OCI-LY7 (cell line): Measurements from ENCODE around the gene ZNF423. TPM values are rescaled to one million over a fixed set of nuclear protein-coding genes. Genes with fewer than 3 reads are reported as not detected.

Experiments
- BruUV-seq: library from RNA; stranded (reverse); fragments of 400-500 nt; replicated peaks from 2 replicates; lab custom pipeline; 2021; lab: Mats Ljungman, UMichigan
- CTCF ChIA-PET: fragments of 300-600 bp; sonication (Branson Sonifier 250); formaldehyde crosslinking; loops from one replicate; lab custom pipeline; 2022; ENCODE audit warnings: antibody characterized with exemption; ENCODE audit not compliant: unreplicated experiment; lab: Charles Lee
- POLR2A ChIA-PET: fragments of 300-600 bp; sonication (Branson Sonifier 250); formaldehyde crosslinking; loops from one replicate; lab custom pipeline; 2022; ENCODE audit warnings: antibody characterized with exemption; lab: Charles Lee
- DNase-seq: peaks from one replicate; pipeline ENCODE4 v3.0.0-alpha.2; 2015; ENCODE audit warnings: low spot score
- H2AFZ ChIP-seq: fragments of 200-600 bp; sonication (generic), shearing (Covaris generic); 2 replicates; pipeline ENCODE4 v1.6.1; 2014; ENCODE audit warnings: mild to moderate bottlenecking, antibody characterized with exemption, low read length, moderate library complexity
- H3K27ac ChIP-seq: fragments of 200-600 bp; sonication (generic); 2 replicates; pipeline ENCODE4 v1.5.1; 2014; ENCODE audit warnings: mixed run types, low read depth, mild to moderate bottlenecking, moderate library complexity, low read length, inconsistent platforms; ENCODE audit not compliant: poor library complexity, severe bottlenecking
- H3K36me3 ChIP-seq: fragments of 200-600 bp; sonication (generic); 2 replicates; pipeline ENCODE4 v1.6.1; 2014; ENCODE audit warnings: mild to moderate bottlenecking, antibody characterized with exemption, low read length, moderate library complexity, mixed read lengths; ENCODE audit not compliant: insufficient read depth
- H3K4me1 ChIP-seq: fragments of 200-600 bp; sonication (generic); 2 replicates; pipeline ENCODE4 v1.5.1; 2014; ENCODE audit warnings: mild to moderate bottlenecking, low read length; ENCODE audit not compliant: insufficient read depth, poor library complexity, severe bottlenecking
- H3K4me2 ChIP-seq: fragments of 200-600 bp; sonication (generic); 2 replicates; pipeline ENCODE4 v1.6.1; 2014; ENCODE audit warnings: mild to moderate bottlenecking, low read length
- H3K4me3 ChIP-seq: fragments of 200-600 bp; sonication (generic); 2 replicates; pipeline ENCODE4 v1.5.1; 2014; ENCODE audit warnings: mild to moderate bottlenecking, low read depth, low read length; ENCODE audit not compliant: poor library complexity, severe bottlenecking
- H3K79me2 ChIP-seq: fragments of 200-600 bp; sonication (generic); 2 replicates; pipeline ENCODE4 v1.6.1; 2016; ENCODE audit warnings: low read depth, mild to moderate bottlenecking, low read length, moderate library complexity, mixed read lengths; ENCODE audit not compliant: insufficient read depth
- H3K9me2 ChIP-seq: fragments of 200-600 bp; sonication (generic); 2 replicates; pipeline ENCODE4 v1.6.1; 2016; ENCODE audit warnings: mild to moderate bottlenecking, low read length, mixed read lengths; ENCODE audit not compliant: insufficient read depth
- H3K9me3 ChIP-seq: fragments of 200-600 bp; sonication (generic); 2 replicates; pipeline ENCODE4 v1.6.1; 2014; ENCODE audit warnings: mild to moderate bottlenecking, mixed run types, low read length, mixed read lengths
- H4K20me1 ChIP-seq: fragments of 200-600 bp; sonication (generic); 2 replicates; pipeline ENCODE4 v1.6.1; 2014; ENCODE audit warnings: mild to moderate bottlenecking, antibody characterized with exemption, low read length, moderate library complexity, mixed read lengths; ENCODE audit not compliant: insufficient read depth
- EZH2phosphoT487 ChIP-seq: fragments of 200-600 bp; sonication (generic); IDR thresholded peaks from 2 replicates; pipeline ENCODE4 v1.6.1; 2018; ENCODE audit warnings: low read depth, borderline replicate concordance, mild to moderate bottlenecking, mixed run types, antibody characterized with exemption, low read length, moderate library complexity, mixed read lengths
- intact Hi-C: fragments of 100-400 bp; cut with micrococcal nuclease; formaldehyde crosslinking; loops from one replicate; pipeline ENCODE4 v1.10.0; 2022; ENCODE audit not compliant: unreplicated experiment
- total RNA-seq, 2 experiments: library from RNA; depleted of rRNA in 1 of 2; stranded (reverse); fragments of >200 nt in 1 of 2; shearing (Covaris generic) in 1 of 2; gene quantifications; 2 replicates each; pipeline ENCODE4 v1.2.3, GENCODE V29; 2014 to 2022
- TF ChIP-seq, protein P1 (sequence below): fragments of 200-600 bp; sonication (generic); conservative IDR thresholded peaks from 2 replicates; pipeline ENCODE4 v1.5.1; 2014; ENCODE audit warnings: mild to moderate bottlenecking, antibody characterized with exemption, low read length, moderate library complexity, mixed read lengths

Gene ZNF423
- total RNA-seq, 2 experiments from 2014 or later = 0.09 to 0.13 TPM

- H3K79me2 ChIP-seq = no peaks in the 10 kb centered on the region
- no peak overlapping the region for H3K4me3 ChIP-seq
- no peak for DNase-seq
- no peaks in the 10 kb centered on the region for H4K20me1 ChIP-seq
- POLR2A ChIA-PET = no interaction called here
- H3K4me1 ChIP-seq = peaks cover 12% of the 10 kb centered on the region
- CTCF ChIA-PET = no interaction called here
- no peak for TF ChIP-seq EZH2phosphoT487
- TF ChIP-seq, protein P1, sequence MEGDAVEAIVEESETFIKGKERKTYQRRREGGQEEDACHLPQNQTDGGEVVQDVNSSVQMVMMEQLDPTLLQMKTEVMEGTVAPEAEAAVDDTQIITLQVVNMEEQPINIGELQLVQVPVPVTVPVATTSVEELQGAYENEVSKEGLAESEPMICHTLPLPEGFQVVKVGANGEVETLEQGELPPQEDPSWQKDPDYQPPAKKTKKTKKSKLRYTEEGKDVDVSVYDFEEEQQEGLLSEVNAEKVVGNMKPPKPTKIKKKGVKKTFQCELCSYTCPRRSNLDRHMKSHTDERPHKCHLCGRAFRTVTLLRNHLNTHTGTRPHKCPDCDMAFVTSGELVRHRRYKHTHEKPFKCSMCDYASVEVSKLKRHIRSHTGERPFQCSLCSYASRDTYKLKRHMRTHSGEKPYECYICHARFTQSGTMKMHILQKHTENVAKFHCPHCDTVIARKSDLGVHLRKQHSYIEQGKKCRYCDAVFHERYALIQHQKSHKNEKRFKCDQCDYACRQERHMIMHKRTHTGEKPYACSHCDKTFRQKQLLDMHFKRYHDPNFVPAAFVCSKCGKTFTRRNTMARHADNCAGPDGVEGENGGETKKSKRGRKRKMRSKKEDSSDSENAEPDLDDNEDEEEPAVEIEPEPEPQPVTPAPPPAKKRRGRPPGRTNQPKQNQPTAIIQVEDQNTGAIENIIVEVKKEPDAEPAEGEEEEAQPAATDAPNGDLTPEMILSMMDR = no peak
- intact Hi-C loops = no loop called here
- no peak overlapping the region for H3K4me2 ChIP-seq
- H3K27ac ChIP-seq = no peak overlapping the region
- H3K9me3 ChIP-seq = no peaks in the 10 kb centered on the region
- BruUV-seq = no TSS peak
- H3K9me2 ChIP-seq = no peaks in the 10 kb centered on the region
- no peak overlapping the region for H2AFZ ChIP-seq
- no peaks in the 10 kb centered on the region for H3K36me3 ChIP-seq
Measured at GRCh38 chr16:49586466-49587450, 269.2 kb downstream of the ZNF423 start.

GRCh38 chr16:49585143-49585832 lies 270.6 kb downstream of the ZNF423 start:
- BruUV-seq = no TSS peak

More at GRCh38 chr16:49585143-49585832, 270.6 kb downstream of the ZNF423 start:
- no peaks in the 10 kb centered on the region for H3K4me1 ChIP-seq
- TF ChIP-seq EZH2phosphoT487 = no peak
- TF ChIP-seq, protein P1 = no peak
- H4K20me1 ChIP-seq = no peaks in the 10 kb centered on the region
- H3K27ac ChIP-seq = no peak overlapping the region
- H3K79me2 ChIP-seq = no peaks in the 10 kb centered on the region
- no peaks in the 10 kb centered on the region for H3K36me3 ChIP-seq
- H3K9me3 ChIP-seq = no peaks in the 10 kb centered on the region
- H3K4me3 ChIP-seq = no peak overlapping the region
- POLR2A ChIA-PET = no interaction called here
- H3K4me2 ChIP-seq = no peak overlapping the region
- no peak overlapping the region for H2AFZ ChIP-seq
- H3K9me2 ChIP-seq = no peaks in the 10 kb centered on the region
- intact Hi-C loops = no loop called here
- CTCF ChIA-PET = no interaction called here
- no peak for DNase-seq
